Testis (tissue), 3 donors: ENCODE data around the gene SCRG1. TPM values are rescaled to one million over a fixed set of nuclear protein-coding genes. Genes with fewer than 3 reads are reported as not detected.

Source experiments
- DNase-seq: peaks from one replicate; pipeline ENCODE4 v3.0.0-alpha.2; 2019
- H3K27ac ChIP-seq, 2 donors: fragments of 200-600 bp; sonication (generic); one replicate each; pipeline ENCODE4 v1.5.1; 2019
- H3K27me3 ChIP-seq: fragments of 200-600 bp; sonication (generic); one replicate; pipeline ENCODE4 v1.5.1; 2019
- H3K36me3 ChIP-seq: fragments of 200-600 bp; sonication (generic); one replicate; pipeline ENCODE4 v1.5.1; 2017; ENCODE audit warnings: low read depth; ENCODE audit errors: missing control alignments
- H3K4me1 ChIP-seq: fragments of 200-600 bp; sonication (generic); one replicate; pipeline ENCODE4 v1.5.1; 2019
- H3K4me3 ChIP-seq, 2 donors: fragments of 200-600 bp; sonication (generic); one replicate each; pipeline ENCODE4 v1.5.1; 2017 to 2019
- H3K9me3 ChIP-seq: fragments of 200-600 bp; sonication (generic); one replicate; pipeline ENCODE4 v1.5.1; 2017
- CTCF ChIP-seq, 3 experiments: fragments of 450-650 bp in 2 of 3; fragments of 200-600 bp in 1 of 3; sonication (generic) in 1 of 3; IDR thresholded peaks; one replicate each; pipeline ENCODE4 v1.5.1; 2016 to 2019; ENCODE audit warnings: antibody characterized with exemption in 3 of 3, mild to moderate bottlenecking in 2 of 3, moderate library complexity in 1 of 3
- POLR2A ChIP-seq: fragments of 450-650 bp; IDR thresholded peaks from one replicate; pipeline ENCODE4 v1.6.1; 2017; ENCODE audit warnings: antibody characterized with exemption, mild to moderate bottlenecking, moderate library complexity
- WGBS, 2 donors: methylation state at CpG; one replicate each; pipeline ENCODE4 v1.1.5; 2018; 5-methylcytosine and 5-hydroxymethylcytosine counted together
- intact Hi-C: fragments of 100-400 bp; cut with DNase I; formaldehyde crosslinking; loops from one replicate; pipeline ENCODE4 v1.15.1; 2023; ENCODE audit warnings: low total_unique reads
- polyA plus RNA-seq: library from polyadenylated mRNA; stranded (reverse); fragments of 350-450 nt; fragmentation: Illumina TruSeq; extraction: RNeasy Lipid Tissue Mini Kit (QIAGEN cat#74804); gene quantifications from one replicate; pipeline ENCODE4 v1.2.3, GENCODE V29; 2014; ENCODE audit warnings: low read depth, low replicate concordance; ENCODE audit not compliant: insufficient read depth
- total RNA-seq, 2 donors: library from RNA; depleted of rRNA; stranded (reverse); fragments of >200 nt; gene quantifications; one replicate each; pipeline ENCODE4 v1.2.3, GENCODE V29; 2016

Gene SCRG1
- total and polyA plus RNA-seq, 3 donors from 2014 or later = 22.9 to 32.0 (median 29.1) TPM

- Histone ChIP-seq H3K27ac (no peak overlapping the region), H3K4me1 (no peaks in the 10 kb centered on the region), H3K36me3 (no peaks in the 10 kb centered on the region), H3K9me3 (no peaks in the 10 kb centered on the region), H3K27me3 (no peaks in the 10 kb centered on the region), H3K4me3 (no peak overlapping the region)
- intact Hi-C loops = no loop called here
- no peak for DNase-seq
- 83 to 84% methylated on average over 2 of the region's 2 CpGs for WGBS, 2 donors
- TF ChIP-seq CTCF (IDR thresholded peaks at IDR 0.05) = no peak
- TF ChIP-seq POLR2A = no peak
Observed at GRCh38 chr4:173357939-173358338, 41.0 kb downstream of the SCRG1 start.

- H3K27me3 ChIP-seq = no peaks in the 10 kb centered on the region
- TF ChIP-seq POLR2A (no peak), CTCF (IDR thresholded peaks at IDR 0.05) (no peak)
- intact Hi-C loops = no loop called here
- no peaks in the 10 kb centered on the region for H3K9me3 ChIP-seq
- WGBS, 2 donors = 96 to 100% methylated on average over 1 of the region's 1 CpG
- H3K4me3 ChIP-seq = no peak overlapping the region
- no peak for DNase-seq
- no peaks in the 10 kb centered on the region for H3K36me3 ChIP-seq
- H3K4me1 ChIP-seq = no peaks in the 10 kb centered on the region
- H3K27ac ChIP-seq = no peak overlapping the region
Observed at GRCh38 chr4:173347467-173347866, 51.4 kb downstream of the SCRG1 start.

- Histone ChIP-seq H3K27me3 (no peaks in the 10 kb centered on the region), H3K4me1 (no peaks in the 10 kb centered on the region), H3K4me3 (no peak overlapping the region), H3K36me3 (no peaks in the 10 kb centered on the region), H3K9me3 (no peaks in the 10 kb centered on the region), H3K27ac (no peak overlapping the region)
- intact Hi-C loops = no loop called here
- TF ChIP-seq POLR2A (no peak), CTCF (IDR thresholded peaks at IDR 0.05) (no peak)
- DNase-seq = no peak
- 67 to 89% methylated on average over 2 of the region's 2 CpGs for WGBS, 2 donors
Observed at GRCh38 chr4:173346074-173346473, 52.8 kb downstream of the SCRG1 start.

- Histone ChIP-seq H3K4me3 (no peak overlapping the region), H3K9me3 (no peaks in the 10 kb centered on the region), H3K36me3 (no peaks in the 10 kb centered on the region), H3K27me3 (no peaks in the 10 kb centered on the region), H3K4me1 (no peaks in the 10 kb centered on the region), H3K27ac (no peak overlapping the region)
- intact Hi-C loops = no loop called here
- DNase-seq = no peak
- 69 to 77% methylated on average over 2 of the region's 2 CpGs for WGBS, 2 donors
- TF ChIP-seq CTCF (IDR thresholded peaks at IDR 0.05) (no peak), POLR2A (no peak)
Observed at GRCh38 chr4:173345648-173346047, 53.3 kb downstream of the SCRG1 start.

- no peak for TF ChIP-seq POLR2A
- no peak for TF ChIP-seq CTCF (IDR thresholded peaks at IDR 0.05)
- Histone ChIP-seq H3K27me3 (no peaks in the 10 kb centered on the region), H3K9me3 (no peaks in the 10 kb centered on the region), H3K4me1 (no peaks in the 10 kb centered on the region), H3K4me3 (no peak overlapping the region), H3K27ac (no peak overlapping the region), H3K36me3 (no peaks in the 10 kb centered on the region)
- intact Hi-C loops = no loop called here
- WGBS, 2 donors = 72 to 78% methylated on average over 3 of the region's 3 CpGs
- DNase-seq = no peak
Observed at GRCh38 chr4:173343832-173344397, 55.0 kb downstream of the SCRG1 start.
